HG03460 (cell line): ENCODE measurements around the gene GALNT11.
"Not testable (repeated sequence)": the region's sequence is repeated elsewhere in the genome, so short reads cannot be mapped to it uniquely, and the experiment has no call there.

Source experiments
- ATAC-seq: cut with Tn5 transposase; IDR thresholded peaks from one replicate; pipeline ENCODE4 v1.9.1; 2021; ENCODE audit not compliant: unreplicated experiment

Gene GALNT11

DNA sequence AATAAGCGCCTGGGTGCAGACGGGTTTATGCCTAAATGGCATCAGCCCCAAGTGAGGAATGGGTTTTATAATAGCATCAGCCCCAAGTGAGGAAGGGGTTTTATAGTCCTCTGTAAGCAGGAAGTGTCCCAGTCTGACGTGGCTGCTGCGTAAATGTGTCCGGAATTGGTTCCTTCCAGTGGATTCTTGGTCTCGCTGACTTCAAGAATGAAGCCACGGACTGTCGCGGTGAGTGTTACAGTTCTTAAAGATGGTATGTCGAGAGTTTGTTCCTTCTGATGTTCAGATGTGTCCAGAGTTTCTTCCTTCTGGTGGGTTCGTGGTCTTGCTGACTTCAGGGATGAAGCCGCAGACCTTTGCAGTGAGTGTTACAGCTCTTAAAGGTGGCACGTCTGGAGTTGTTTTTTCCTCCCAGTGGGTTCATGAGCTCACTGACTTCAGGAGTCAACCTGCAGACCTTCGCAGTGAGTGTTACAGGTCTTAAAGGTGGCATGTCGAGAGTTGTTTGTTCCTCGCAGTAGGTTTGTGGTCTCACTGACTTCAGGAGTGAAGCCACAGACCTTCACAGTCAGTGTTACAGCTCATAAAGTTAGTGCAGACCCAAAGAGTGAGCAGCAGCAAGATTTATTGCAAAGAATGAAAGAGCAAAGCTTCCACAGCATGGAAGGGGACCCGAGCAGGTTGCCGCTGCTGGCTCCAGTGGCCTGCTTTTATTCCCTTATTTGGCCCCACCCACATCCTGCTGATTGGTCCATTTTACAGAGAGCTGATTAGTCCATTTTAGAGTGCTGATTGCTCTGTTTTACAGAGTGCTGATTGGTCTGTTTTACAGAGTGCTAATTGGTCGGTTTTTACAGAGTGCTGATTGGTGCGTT is 2.3 kb downstream of the GALNT11 start:
- not testable (repeated sequence) for ATAC-seq

DNA sequence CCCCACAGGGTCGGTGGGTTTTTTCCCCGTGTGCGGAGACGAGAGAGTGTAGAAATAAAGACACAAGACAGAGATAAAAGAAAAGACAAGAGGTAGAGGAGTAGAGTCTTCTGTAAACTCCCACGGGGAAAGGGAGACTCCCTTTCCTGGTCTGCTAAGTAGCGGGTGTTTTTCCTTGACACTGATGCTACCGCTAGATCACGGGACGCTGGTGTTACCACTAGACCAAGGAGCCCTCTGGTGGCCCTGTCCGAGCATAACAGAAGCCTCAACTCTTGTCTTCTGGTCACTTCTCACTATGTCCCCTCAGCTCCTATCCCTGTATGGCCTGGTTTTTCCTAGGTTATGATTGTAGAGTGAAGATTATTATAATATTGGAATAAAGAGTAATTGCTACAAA is 4.6 kb downstream of the GALNT11 start:
- ATAC-seq = not testable (repeated sequence)

DNA sequence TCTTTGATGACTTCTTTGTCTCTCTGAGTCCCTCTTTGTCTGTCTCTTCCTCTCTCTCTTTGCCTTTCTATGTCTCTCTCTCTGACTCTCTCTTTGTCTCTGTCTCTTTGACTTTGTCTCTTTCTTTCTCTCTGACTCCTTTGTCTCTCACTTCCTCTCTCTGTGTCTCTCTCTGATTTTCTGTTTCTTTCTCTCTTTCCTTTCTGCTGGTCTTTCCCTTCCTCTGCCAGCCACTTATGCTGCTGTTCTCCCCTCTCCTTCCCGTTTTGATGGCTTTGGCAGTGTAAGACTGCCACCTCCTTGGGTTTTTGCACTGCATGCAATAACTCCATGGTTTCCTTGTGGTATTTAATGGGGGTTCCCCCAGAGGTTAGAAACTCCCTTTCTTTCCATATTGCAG is 5.2 kb downstream of the GALNT11 start:
- ATAC-seq = not testable (repeated sequence)

- ATAC-seq = no peak
Observed at GRCh38 chr7:152035817-152036216, 10.3 kb downstream of the GALNT11 start.

DNA sequence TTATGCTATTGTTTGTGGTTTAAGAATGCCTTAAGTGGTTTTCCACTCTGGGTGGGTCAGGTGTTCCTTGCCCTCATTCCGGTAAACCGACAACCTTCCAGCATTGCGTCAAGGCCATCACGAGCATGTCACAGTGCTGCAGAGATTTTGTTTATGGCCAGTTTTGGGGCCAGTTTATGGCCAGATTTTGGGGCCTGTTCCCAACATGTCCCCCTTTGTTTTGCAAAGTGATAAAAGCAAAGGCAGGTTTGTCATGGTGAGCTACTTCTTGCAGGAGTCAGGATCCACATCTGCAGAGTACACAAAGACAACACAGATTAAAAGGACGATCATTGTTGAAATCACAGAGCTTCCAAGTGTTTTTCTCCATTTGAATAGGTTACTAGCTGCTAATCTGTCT is 12.9 kb downstream of the GALNT11 start:
- ATAC-seq = not testable (repeated sequence)

- not testable (repeated sequence) for ATAC-seq
Observed at GRCh38 chr7:152043086-152043485, 17.6 kb downstream of the GALNT11 start.

GRCh38 chr7:152044909-152045308 is 19.4 kb downstream of the GALNT11 start:
- ATAC-seq = not testable (repeated sequence)

DNA sequence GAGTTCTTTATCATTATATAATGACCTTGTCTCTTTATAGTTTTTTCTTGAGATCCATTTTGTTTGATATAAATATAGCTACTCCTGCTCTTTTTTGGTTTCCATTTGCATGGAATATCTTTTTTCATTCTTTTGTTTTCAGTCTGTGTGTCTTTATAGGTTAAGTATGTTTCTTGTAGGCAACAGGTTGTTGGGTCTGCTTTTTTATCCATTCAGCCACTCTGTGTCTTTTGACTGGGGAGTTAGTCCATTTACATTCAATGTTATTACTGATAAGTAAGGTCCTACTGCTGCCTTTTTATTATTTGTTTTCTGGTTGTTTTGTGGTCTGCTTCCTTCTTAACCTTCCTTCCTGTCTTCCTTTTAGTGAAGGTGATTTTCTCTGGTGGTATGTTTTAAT is 21.1 kb downstream of the GALNT11 start:
- ATAC-seq = no peak

DNA sequence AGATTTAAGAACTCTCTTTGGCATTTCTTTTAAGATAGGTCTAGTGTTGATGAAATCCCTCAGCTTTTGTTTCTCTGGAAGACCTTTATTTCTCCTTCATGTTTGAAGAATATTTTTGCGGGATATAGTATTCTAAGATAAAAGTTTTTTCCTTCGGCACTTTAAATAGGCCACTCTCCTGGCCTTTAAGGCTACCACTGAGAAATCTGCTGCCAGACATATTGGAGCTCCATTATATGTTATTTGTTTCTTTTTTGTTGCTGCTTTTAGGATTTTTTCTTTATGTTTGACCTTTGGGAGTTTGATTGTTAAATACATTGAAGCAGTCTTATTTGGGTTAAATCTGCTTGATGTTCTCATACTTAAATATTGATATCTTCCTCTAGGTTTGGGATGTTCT is 22.6 kb downstream of the GALNT11 start:
- no peak for ATAC-seq

GRCh38 chr7:152050547-152050971 is 25.1 kb downstream of the GALNT11 start:
- ATAC-seq = no peak

DNA sequence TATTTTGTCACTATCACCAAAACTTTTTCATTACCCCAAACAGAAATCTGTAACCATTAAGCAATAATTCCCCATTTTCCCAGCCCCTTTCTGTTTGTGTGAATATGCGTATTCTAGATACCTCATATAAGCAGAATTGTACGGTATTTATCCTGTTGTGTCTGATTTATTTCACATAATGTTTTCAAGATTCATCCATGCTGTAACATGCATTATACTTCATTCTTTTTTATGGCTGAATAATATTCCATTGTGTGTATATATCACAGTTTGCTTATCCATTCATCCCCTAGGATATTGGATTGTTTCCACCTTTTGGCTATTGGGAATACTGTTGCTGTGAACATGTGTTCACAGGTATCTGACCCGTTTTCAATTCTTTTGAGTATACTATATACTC is 26.5 kb downstream of the GALNT11 start:
- ATAC-seq = no peak

DNA sequence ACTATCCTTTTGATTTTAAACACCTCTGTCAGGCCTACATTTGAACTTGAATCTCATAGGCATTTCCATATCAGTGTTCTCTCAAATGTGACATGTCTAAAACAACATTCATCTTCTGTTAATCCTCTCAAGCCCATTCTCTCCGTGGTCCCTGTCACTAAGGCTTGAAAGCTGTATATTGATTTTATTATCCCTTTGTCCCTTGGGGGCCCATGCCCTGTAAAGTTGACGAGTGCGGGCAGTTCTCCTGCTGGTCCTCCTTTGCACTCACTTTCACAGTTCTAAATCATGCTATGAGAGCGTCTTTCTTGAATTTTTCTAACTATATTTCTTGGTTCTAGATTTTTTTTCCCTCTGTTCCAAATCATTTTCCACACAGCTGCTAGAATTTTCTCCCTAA is 27.3 kb downstream of the GALNT11 start:
- ATAC-seq = no peak

GRCh38 chr7:152054367-152055230 is 29.1 kb downstream of the GALNT11 start:
- ATAC-seq = no peak

GRCh38 chr7:152056621-152057274 is 31.3 kb downstream of the GALNT11 start:
- no peak for ATAC-seq

GRCh38 chr7:152059311-152059710 is 33.8 kb downstream of the GALNT11 start:
- no peak for ATAC-seq

DNA sequence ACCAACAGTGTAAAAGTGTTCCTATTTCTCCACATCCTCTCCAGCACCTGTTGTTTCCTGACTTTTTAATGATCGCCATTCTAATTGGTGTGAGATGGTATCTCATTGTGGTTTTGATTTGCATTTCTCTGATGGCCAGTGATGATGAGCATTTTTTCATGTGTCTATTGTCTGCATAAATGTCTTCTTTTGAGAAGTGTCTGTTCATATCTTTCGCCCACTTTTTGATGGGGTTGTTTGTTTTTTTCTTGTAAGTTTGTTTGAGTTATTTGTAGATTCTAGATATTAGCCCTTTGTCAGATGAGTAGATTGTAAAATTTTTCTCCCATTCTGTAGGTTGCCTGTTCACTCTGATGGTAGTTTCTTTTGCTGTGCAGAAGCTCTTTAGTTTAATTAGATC is 35.6 kb downstream of the GALNT11 start:
- ATAC-seq = not testable (repeated sequence)

DNA sequence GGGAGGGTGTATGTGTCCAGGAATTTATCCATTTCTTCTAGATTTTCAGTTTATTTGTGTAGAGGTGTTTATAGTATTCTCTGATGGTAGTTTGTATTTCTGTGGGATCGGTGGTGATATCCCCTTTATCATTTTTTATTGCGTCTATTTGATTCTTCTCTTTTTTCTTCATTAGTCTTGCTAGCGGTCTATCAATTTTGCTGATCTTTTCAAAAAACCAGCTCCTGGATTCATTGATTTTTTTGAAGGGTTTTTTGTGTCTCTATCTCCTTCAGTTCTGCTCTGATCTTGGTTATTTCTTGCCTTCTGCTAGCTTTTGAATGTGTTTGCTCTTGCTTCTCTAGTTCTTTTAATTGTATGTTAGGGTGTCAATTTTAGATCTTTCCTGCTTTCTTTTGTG is 37.7 kb downstream of the GALNT11 start:
- ATAC-seq = not testable (repeated sequence)

DNA sequence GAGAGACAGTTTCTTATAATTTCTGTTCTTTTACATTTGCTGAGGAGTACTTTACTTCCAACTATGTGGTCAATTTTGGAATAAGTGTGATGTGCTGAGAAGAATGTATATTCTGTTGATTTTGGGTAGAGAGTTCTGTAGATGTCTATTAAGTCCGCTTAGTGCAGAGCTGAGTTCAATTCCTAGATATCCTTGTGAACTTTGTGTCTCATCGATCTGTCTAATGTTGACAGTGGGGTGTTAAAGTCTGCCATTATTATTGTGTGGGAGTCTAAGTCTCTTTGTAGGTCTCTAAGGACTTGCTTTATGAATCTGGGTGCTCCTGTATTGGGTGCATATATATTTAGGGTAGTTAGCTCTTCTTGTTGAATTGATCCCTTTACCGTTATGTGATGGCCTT is 38.3 kb downstream of the GALNT11 start:
- ATAC-seq = not testable (repeated sequence)

DNA sequence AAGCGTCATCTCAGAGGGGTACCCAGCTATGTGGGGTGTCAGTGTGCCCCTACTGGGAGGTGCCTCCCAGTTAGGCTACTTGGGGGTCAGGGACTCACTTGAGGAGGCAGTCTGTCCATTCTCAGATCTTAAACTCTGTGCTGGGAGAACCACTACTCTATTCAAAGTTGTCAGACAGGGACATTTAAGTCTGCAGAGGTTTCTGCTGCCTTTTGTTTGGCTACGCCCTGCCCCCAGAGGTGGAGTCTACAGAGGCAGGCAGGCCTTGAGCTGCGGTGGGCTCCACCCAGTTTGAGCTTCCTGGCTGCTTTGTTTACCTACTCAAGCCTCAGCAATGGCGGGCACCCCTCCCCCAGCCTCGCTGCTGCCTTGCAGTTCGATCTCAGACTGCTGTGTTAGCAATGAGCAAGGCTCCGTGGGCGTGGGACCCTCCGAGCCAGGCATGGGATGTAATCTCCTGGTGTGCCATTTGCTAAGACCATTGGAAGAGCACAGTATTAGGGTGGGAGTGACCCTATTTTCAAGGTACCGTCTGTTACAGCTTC is 40.4 kb downstream of the GALNT11 start:
- ATAC-seq = not testable (repeated sequence)

GRCh38 chr7:152072421-152072820 is 46.9 kb downstream of the GALNT11 start:
- ATAC-seq = no peak

GRCh38 chr7:152073352-152073751 is 47.9 kb downstream of the GALNT11 start:
- no peak for ATAC-seq
